Panc1 (cell line): ENCODE results near the gene SLC9A5.

ENCODE experiments used
- CTCF ChIP-seq: fragments of 450-650 bp; IDR thresholded peaks from 2 replicates; pipeline ENCODE4 v1.5.1; 2017; ENCODE audit warnings: mild to moderate bottlenecking
- POLR2AphosphoS5 ChIP-seq: IDR thresholded peaks from 2 replicates; pipeline ENCODE4 v1.6.1; 2012; ENCODE audit warnings: mild to moderate bottlenecking, low read depth, low read length, moderate library complexity

GRCh38 chr16:67207249-67208091 is 41.3 kb upstream of the SLC9A5 start:
- TF ChIP-seq CTCF (no peak), POLR2AphosphoS5 (peak; percentile 12)
